ENCODE results near the gene BMP2K. TPM values are rescaled to one million over a fixed set of nuclear protein-coding genes. Genes with fewer than 3 reads are reported as not detected.

BMP2K gene
- total RNA-seq, 5 donors from 2014 or later (not counting 1 experiment from before 2014, with no cell fraction given), result 6.7 to 13.4 (median 12.1) TPM

- H3K4me1 Mint-ChIP-seq, result no peaks in the 10 kb centered on the region
- H3K27me3 Mint-ChIP-seq, result peaks cover 14 to 21% of the 10 kb centered on the region in 2 donors
- no peaks in the 10 kb centered on the region for H3K36me3 ChIP-seq (ENCODE audit: control insufficient read depth in 2 of 2, extremely low read depth in 1 of 2, insufficient read depth in 1 of 2, low read length in 1 of 2)
- H3K36me3 Mint-ChIP-seq, result no peaks in the 10 kb centered on the region
- H3K27me3 ChIP-seq (replicated peaks in 1 of 2; ENCODE audit: control insufficient read depth in 2 of 2, extremely low read depth in 1 of 2, insufficient read depth in 2 of 2, low read length in 1 of 2), result no peaks in the 10 kb centered on the region
- WGBS (ENCODE audit: insufficient coverage), result 100% methylated on average over 1 of the region's 3 CpGs
- H3K9me3 ChIP-seq, result no peaks in the 10 kb centered on the region
- CTCF ChIA-PET, result interaction anchor here (0.6 to 2.5 kb wide), 17 partner anchors 13 to 1268 kb away, joined by 3 to 12 read pairs (median 4); partner anchors contain the start of gene PAQR3 (in 2 of the 2)
- DNase-seq (peak in 16 of 35 experiments; percentile 2 to 66 (median 11)), ATAC-seq (replicated peaks in 1 of 4) (peak; percentile 50 to 65 (median 58))
- H3K27ac Mint-ChIP-seq, result no peak overlapping the region
- no peak overlapping the region for H3K27ac ChIP-seq (ENCODE audit: low read length)
- no peak overlapping the region for H3K4me3 Mint-ChIP-seq
- POLR2A ChIA-PET, result interaction anchor here in 1 of 2 donors (1.5 kb wide), 1 partner anchor 13 kb away, joined by 3 read pairs; no protein-coding TSS in a partner anchor
- H3K9me3 Mint-ChIP-seq, result no peaks in the 10 kb centered on the region
- H3K4me1 ChIP-seq (ENCODE audit: control insufficient read depth in 1 of 2, extremely low read depth in 1 of 2, insufficient read depth in 2 of 2, low read length in 2 of 2), result no peaks in the 10 kb centered on the region
- no peak overlapping the region for H3K4me3 ChIP-seq (ENCODE audit: control insufficient read depth in 1 of 2, extremely low read depth in 1 of 2, low read length in 1 of 2)
Measured at GRCh38 chr4:78951862-78952472, 175.8 kb downstream of the BMP2K start.

GRCh38 chr4:78953231-78953630 is 177.1 kb downstream of the BMP2K start:
- H3K9me3 ChIP-seq, result no peaks in the 10 kb centered on the region
- H3K27me3 Mint-ChIP-seq, result peaks cover 7 to 12% of the 10 kb centered on the region in 2 donors
- H3K27ac Mint-ChIP-seq, result no peak overlapping the region
- no peak overlapping the region for H3K4me3 ChIP-seq (ENCODE audit: control insufficient read depth in 1 of 2, extremely low read depth in 1 of 2, low read length in 1 of 2)
- no peaks in the 10 kb centered on the region for H3K36me3 Mint-ChIP-seq
- DNase-seq, result no peak
- no peaks in the 10 kb centered on the region for H3K4me1 ChIP-seq (ENCODE audit: control insufficient read depth in 1 of 2, extremely low read depth in 1 of 2, insufficient read depth in 2 of 2, low read length in 2 of 2)
- no peaks in the 10 kb centered on the region for H3K4me1 Mint-ChIP-seq
- no peaks in the 10 kb centered on the region for H3K36me3 ChIP-seq (ENCODE audit: control insufficient read depth in 2 of 2, extremely low read depth in 1 of 2, insufficient read depth in 1 of 2, low read length in 1 of 2)
- POLR2A ChIA-PET, result interaction anchor here (0.8 to 1.5 kb wide), 2 partner anchors 15 kb away, joined by 3 read pairs; no protein-coding TSS in a partner anchor
- H3K4me3 Mint-ChIP-seq, result no peak overlapping the region
- H3K27ac ChIP-seq (ENCODE audit: low read length), result no peak overlapping the region
- no peaks in the 10 kb centered on the region for H3K9me3 Mint-ChIP-seq
- 86% methylated on average over 1 of the region's 5 CpGs for WGBS (ENCODE audit: insufficient coverage)
- no peaks in the 10 kb centered on the region for H3K27me3 ChIP-seq (replicated peaks in 1 of 2; ENCODE audit: control insufficient read depth in 2 of 2, extremely low read depth in 1 of 2, insufficient read depth in 2 of 2, low read length in 1 of 2)
- no peak for ATAC-seq (replicated peaks in 1 of 4)
- CTCF ChIA-PET, result interaction anchor here (0.6 to 2.5 kb wide), 15 partner anchors 14 to 1985 kb away, joined by 3 to 12 read pairs (median 4); partner anchors contain the start of gene PAQR3 (in 2 of the 2)

GRCh38 chr4:78953769-78954666 is 177.9 kb downstream of the BMP2K start:
- ATAC-seq (replicated peaks in 1 of 4) (peak in 1 of 4 experiments; percentile 67), DNase-seq (peak in 2 of 35 experiments; percentile 12 to 28)
- Mint-ChIP-seq H3K4me3 (no peak overlapping the region), H3K27ac (no peak overlapping the region), H3K27me3 (peaks cover 7 to 9% of the 10 kb centered on the region in 2 donors), H3K4me1 (no peaks in the 10 kb centered on the region), H3K9me3 (no peaks in the 10 kb centered on the region), H3K36me3 (no peaks in the 10 kb centered on the region)
- Histone ChIP-seq H3K4me1 (ENCODE audit: control insufficient read depth in 1 of 2, extremely low read depth in 1 of 2, insufficient read depth in 2 of 2, low read length in 2 of 2) (no peaks in the 10 kb centered on the region), H3K9me3 (no peaks in the 10 kb centered on the region), H3K4me3 (ENCODE audit: control insufficient read depth in 1 of 2, extremely low read depth in 1 of 2, low read length in 1 of 2) (no peak overlapping the region), H3K27me3 (replicated peaks in 1 of 2; ENCODE audit: control insufficient read depth in 2 of 2, extremely low read depth in 1 of 2, insufficient read depth in 2 of 2, low read length in 1 of 2) (no peaks in the 10 kb centered on the region), H3K36me3 (ENCODE audit: control insufficient read depth in 2 of 2, extremely low read depth in 1 of 2, insufficient read depth in 1 of 2, low read length in 1 of 2) (no peaks in the 10 kb centered on the region), H3K27ac (ENCODE audit: low read length) (no peak overlapping the region)
- POLR2A ChIA-PET, result no interaction called here
- CTCF ChIA-PET, result interaction anchor here (0.6 to 2.5 kb wide), 10 partner anchors 12 to 1262 kb away, joined by 3 to 11 read pairs (median 4); partner anchors contain the start of gene PAQR3 (in 1 of the 2)
- 14% methylated on average over 3 of the region's 11 CpGs for WGBS (ENCODE audit: insufficient coverage)

GRCh38 chr4:78956975-78957374 is 180.8 kb downstream of the BMP2K start:
- peaks cover 2 to 7% of the 10 kb centered on the region in 2 donors for H3K27me3 Mint-ChIP-seq
- Histone ChIP-seq H3K4me1 (ENCODE audit: control insufficient read depth in 1 of 2, extremely low read depth in 1 of 2, insufficient read depth in 2 of 2, low read length in 2 of 2) (no peaks in the 10 kb centered on the region), H3K4me3 (ENCODE audit: control insufficient read depth in 1 of 2, extremely low read depth in 1 of 2, low read length in 1 of 2) (no peak overlapping the region), H3K9me3 (no peaks in the 10 kb centered on the region), H3K27ac (ENCODE audit: low read length) (no peak overlapping the region), H3K36me3 (ENCODE audit: control insufficient read depth in 2 of 2, extremely low read depth in 1 of 2, insufficient read depth in 1 of 2, low read length in 1 of 2) (no peaks in the 10 kb centered on the region), H3K27me3 (replicated peaks in 1 of 2; ENCODE audit: control insufficient read depth in 2 of 2, extremely low read depth in 1 of 2, insufficient read depth in 2 of 2, low read length in 1 of 2) (no peaks in the 10 kb centered on the region)
- no peak overlapping the region for H3K4me3 Mint-ChIP-seq
- WGBS (ENCODE audit: insufficient coverage), result 100% methylated on average over 1 of the region's 5 CpGs
- ATAC-seq (replicated peaks in 1 of 4), result no peak
- POLR2A ChIA-PET, result interaction anchor here in 1 of 2 donors (0.6 kb wide), 1 partner anchor 1106 kb away, joined by 4 read pairs; no protein-coding TSS in a partner anchor
- no peaks in the 10 kb centered on the region for H3K36me3 Mint-ChIP-seq
- no peak for DNase-seq
- no peak overlapping the region for H3K27ac Mint-ChIP-seq
- H3K9me3 Mint-ChIP-seq, result no peaks in the 10 kb centered on the region
- CTCF ChIA-PET, result interaction anchor here in 1 of 2 donors (0.7 kb wide), 1 partner anchor 306 kb away, joined by 4 read pairs; no protein-coding TSS in a partner anchor
- H3K4me1 Mint-ChIP-seq, result no peaks in the 10 kb centered on the region

- Mint-ChIP-seq H3K4me1 (no peaks in the 10 kb centered on the region), H3K9me3 (no peaks in the 10 kb centered on the region), H3K36me3 (no peaks in the 10 kb centered on the region), H3K27me3 (peaks cover 2 to 7% of the 10 kb centered on the region in 2 donors), H3K27ac (no peak overlapping the region), H3K4me3 (no peak overlapping the region)
- H3K27ac ChIP-seq (ENCODE audit: low read length), result no peak overlapping the region
- 100% methylated on average over 1 of the region's 3 CpGs for WGBS (ENCODE audit: insufficient coverage)
- CTCF ChIA-PET, result no interaction called here
- H3K4me1 ChIP-seq (ENCODE audit: control insufficient read depth in 1 of 2, extremely low read depth in 1 of 2, insufficient read depth in 2 of 2, low read length in 2 of 2), result no peaks in the 10 kb centered on the region
- H3K27me3 ChIP-seq (replicated peaks in 1 of 2; ENCODE audit: control insufficient read depth in 2 of 2, extremely low read depth in 1 of 2, insufficient read depth in 2 of 2, low read length in 1 of 2), result no peaks in the 10 kb centered on the region
- no peak for DNase-seq
- ATAC-seq (replicated peaks in 1 of 4), result no peak
- POLR2A ChIA-PET, result no interaction called here
- no peak overlapping the region for H3K4me3 ChIP-seq (ENCODE audit: control insufficient read depth in 1 of 2, extremely low read depth in 1 of 2, low read length in 1 of 2)
- H3K9me3 ChIP-seq, result no peaks in the 10 kb centered on the region
- H3K36me3 ChIP-seq (ENCODE audit: control insufficient read depth in 2 of 2, extremely low read depth in 1 of 2, insufficient read depth in 1 of 2, low read length in 1 of 2), result no peaks in the 10 kb centered on the region
Measured at GRCh38 chr4:78960926-78961325, 184.8 kb downstream of the BMP2K start.

All from T-cell (primary cell).